Neural progenitor cell (in vitro differentiated cells): Measurements from ENCODE around the gene FAM149A.

Experiments used
- CTCF ChIP-seq: fragments of 200-600 bp; sonication (generic); IDR thresholded peaks from 2 replicates; pipeline ENCODE4 v1.5.1; 2017; ENCODE audit warnings: antibody characterized with exemption, mild to moderate bottlenecking
- EZH2 ChIP-seq: fragments of 200-600 bp; sonication (generic); IDR thresholded peaks from 2 replicates; pipeline ENCODE4 v1.6.1; 2017; ENCODE audit warnings: antibody characterized with exemption, mild to moderate bottlenecking, moderate library complexity
- EZH2phosphoT487 ChIP-seq: fragments of 200-600 bp; sonication (generic); IDR thresholded peaks from 2 replicates; pipeline ENCODE4 v1.6.1; 2017; ENCODE audit warnings: antibody characterized with exemption

- TF ChIP-seq EZH2phosphoT487 (no peak), CTCF (no peak), EZH2 (no peak)
Measured at GRCh38 chr4:186221624-186222023, 117.1 kb downstream of the FAM149A start.
